K562 (cell line): ENCODE results near the gene ZFR2. TPM values are rescaled to one million over a fixed set of nuclear protein-coding genes. Genes with fewer than 3 reads are reported as not detected.

Source experiments
- ATAC-seq: fragments of 200-7000 bp; cut with Tn5 transposase; 3 replicates; pipeline ENCODE4 v1.9.1; 2020; ENCODE audit warnings: moderate library complexity
- BruUV-seq: library from RNA; stranded (reverse); fragments of 400-500 nt; replicated peaks from 2 replicates; lab custom pipeline; 2021; lab: Mats Ljungman, UMichigan
- CTCF ChIA-PET: fragments of 300-600 bp; formaldehyde crosslinking; extraction: SDS; loops from one replicate; lab custom pipeline; 2021; ENCODE audit warnings: low intra/inter-chr PET ratio; lab: Yijun Ruan, JAX
- POLR2A ChIA-PET: fragments of 300-600, 350-650 bp; sonication (Branson Sonifier 250); formaldehyde crosslinking; extraction: SDS; loops from one replicate; lab custom pipeline; 2021; ENCODE audit warnings: antibody characterized with exemption, inconsistent platforms; lab: Yijun Ruan, JAX
- DNase-seq, 4 experiments: peaks; one replicate each; pipeline versions ENCODE4 v3.0.0 to v3.0.0-alpha.2; 2011 to 2018; ENCODE audit warnings: low spot score in 3 of 4, mixed read lengths in 3 of 4; ENCODE audit errors: extremely low read depth in 1 of 4
- FAIRE-seq: peaks from 2 replicates; lab custom pipeline; 2011; peaks lifted over from hg19 to GRCh38; lab: Jason Lieb, UNC
- H2AFZ ChIP-seq: 2 replicates; pipeline ENCODE4 v1.6.0; 2011; ENCODE audit warnings: low read depth, low read length, control low read depth, inconsistent platforms
- H3K27ac ChIP-seq: fragments of 200-600 bp; 3 replicates; pipeline ENCODE4 v1.8.0; 2011; ENCODE audit warnings: low read depth, mild to moderate bottlenecking, control low read depth, inconsistent platforms, low read length, moderate library complexity, mixed read lengths; ENCODE audit errors: extremely low read depth
- H3K27me3 ChIP-seq, 2 experiments: fragments of 300-600 bp in 1 of 2; 2 replicates in 1 of 2; 3 replicates in 1 of 2; pipeline versions ENCODE4 v1.6.0 to v1.8.0; 2011; ENCODE audit warnings: inconsistent platforms in 2 of 2, low read length in 2 of 2, mild to moderate bottlenecking in 1 of 2, mixed read lengths in 1 of 2, moderate library complexity in 1 of 2; ENCODE audit not compliant: control insufficient read depth in 2 of 2, insufficient read depth in 2 of 2
- H3K36me3 ChIP-seq: fragments of 300-600 bp; 3 replicates; pipeline ENCODE4 v1.8.0; 2011; ENCODE audit warnings: mild to moderate bottlenecking, low read length, inconsistent platforms; ENCODE audit not compliant: control insufficient read depth, insufficient read depth
- H3K4me1 ChIP-seq, 2 experiments: fragments of 200-600 bp in 1 of 2; replicated peaks in 1 of 2; 2 replicates in 1 of 2; 3 replicates in 1 of 2; pipeline versions ENCODE4 v1.5.1 to v1.8.0; 2011; ENCODE audit warnings: inconsistent platforms in 2 of 2, low read length in 2 of 2, mild to moderate bottlenecking in 1 of 2, mixed read lengths in 1 of 2, moderate library complexity in 1 of 2; ENCODE audit not compliant: control insufficient read depth in 2 of 2, insufficient read depth in 2 of 2
- H3K4me2 ChIP-seq: 2 replicates; pipeline ENCODE4 v1.6.1; 2011; ENCODE audit warnings: low read length, control low read depth, inconsistent platforms, mixed read lengths; ENCODE audit not compliant: insufficient read depth
- H3K4me3 ChIP-seq: fragments of 200-600 bp; sonication (generic), shearing (Covaris generic); 2 replicates; pipeline ENCODE4 v1.5.1; 2016; ENCODE audit warnings: control low read depth, inconsistent platforms
- H3K79me2 ChIP-seq: fragments of 200-600 bp; 3 replicates; pipeline ENCODE4 v1.8.0; 2011; ENCODE audit warnings: low read length, inconsistent platforms; ENCODE audit not compliant: control insufficient read depth, insufficient read depth
- H3K9ac ChIP-seq, 2 experiments: 2 replicates each; pipeline versions ENCODE4 v1.6.0 to v1.6.1; 2011; ENCODE audit warnings: low read depth in 2 of 2, low read length in 2 of 2, control low read depth in 1 of 2, inconsistent platforms in 1 of 2, mild to moderate bottlenecking in 1 of 2, mixed read lengths in 1 of 2; ENCODE audit not compliant: insufficient read depth in 1 of 2
- H3K9me1 ChIP-seq: one replicate; pipeline ENCODE4 v1.6.0; 2011; ENCODE audit warnings: inconsistent platforms, mild to moderate bottlenecking, low read length, moderate library complexity; ENCODE audit not compliant: control insufficient read depth, insufficient read depth
- H3K9me3 ChIP-seq: replicated peaks from 2 replicates; pipeline ENCODE4 v1.5.1; 2011; ENCODE audit warnings: low read depth, low read length, inconsistent platforms; ENCODE audit not compliant: control insufficient read depth, insufficient read depth
- H4K20me1 ChIP-seq: replicated peaks from 2 replicates; pipeline ENCODE4 v1.6.1; 2011; ENCODE audit warnings: low read length, inconsistent platforms, mixed read lengths; ENCODE audit not compliant: control insufficient read depth, insufficient read depth
- DPF2 ChIP-seq: fragments of 450-650 bp; IDR thresholded peaks from 2 replicates; pipeline ENCODE4 v1.6.1; 2016
- KAT8 ChIP-seq: fragments of 450-650 bp; IDR thresholded peaks from 2 replicates; pipeline ENCODE4 v1.6.1; 2016; ENCODE audit warnings: low read depth, mild to moderate bottlenecking
- MNT ChIP-seq, 2 experiments: fragments of 450-650 bp; conservative IDR thresholded peaks; 2 replicates each; pipeline ENCODE4 v1.6.1; 2017; ENCODE audit warnings: mild to moderate bottlenecking in 2 of 2, moderate library complexity in 2 of 2
- PHF20 ChIP-seq: fragments of 450-650 bp; IDR thresholded peaks from 2 replicates; pipeline ENCODE4 v1.6.1; 2018; ENCODE audit not compliant: partially characterized antibody
- RBM15 ChIP-seq: fragments of 200-400 bp; formaldehyde crosslinking; IDR thresholded peaks from 2 replicates; pipeline ENCODE4 v1.6.1; 2018; ENCODE audit warnings: mild to moderate bottlenecking, low read length, moderate library complexity; ENCODE audit not compliant: insufficient read depth
- SFPQ ChIP-seq: fragments of 200-400 bp; formaldehyde crosslinking; IDR thresholded peaks from 2 replicates; pipeline ENCODE4 v1.6.1; 2017; ENCODE audit warnings: mild to moderate bottlenecking, low read depth, low read length, moderate library complexity
- ZBTB34 ChIP-seq: fragments of 250-450 bp; sonication (Bioruptor Pico); IDR thresholded peaks from 2 replicates; pipeline ENCODE4 v1.8.0; 2021; ENCODE audit warnings: mild to moderate bottlenecking, moderate library complexity
- WGBS: fragments of 100-300 bp; shearing (Covaris generic); methylation state at CpG from one replicate; pipeline ENCODE4 v1.1.6; 2016; ENCODE audit warnings: low coverage, mixed read lengths; ENCODE audit not compliant: insufficient coverage; ENCODE audit errors: missing lambda C conversion rate; 5-methylcytosine and 5-hydroxymethylcytosine counted together
- in situ Hi-C: fragments of 300-500 bp; cut with MboI; formaldehyde crosslinking; loops from 4 replicates; pipeline ENCODE4 v1.15.0; 2018; ENCODE audit warnings: inconsistent platforms, mixed read lengths
- intact Hi-C: fragments of 100-400 bp; cut with micrococcal nuclease; formaldehyde crosslinking; loops from 2 replicates; pipeline ENCODE4 v1.14.2; 2022
- polyA plus RNA-seq, 8 experiments: library from polyadenylated mRNA; depleted of rRNA in 4 of 8; stranded (reverse) in 5 of 8; unstranded in 3 of 8; fragments of >200 nt; fragmentation: Nextera tagmentation in 2 of 8; fragmentation: Illumina TruSeq in 1 of 8; extraction: Ambion mirVana in 2 of 8; extraction: Trizol in 1 of 8; gene quantifications; 2 replicates each; pipeline versions ENCODE4 v1.2.1 to v1.2.3, GENCODE V29; 2011 to 2014; ENCODE audit warnings: inconsistent platforms in 1 of 8, missing spikeins in 1 of 8
- total RNA-seq, 7 experiments: library from RNA; depleted of rRNA in 6 of 7; stranded (reverse); fragments of >200 nt in 6 of 7; fragmentation: Illumina TruSeq in 2 of 7; extraction: Trizol in 2 of 7; gene quantifications; 2 replicates each; pipeline versions ENCODE4 v1.2.1 to v1.2.3, GENCODE V29; 2011 to 2021; ENCODE audit warnings: low replicate concordance in 1 of 7

ZFR2 gene
- total and polyA plus RNA-seq, 9 of the 15 experiments (the other 6 are each of a cell fraction or from before 2014, with no cell fraction given): 0.03 to 0.59 (median 0.07) TPM; not detected in 6

- no peak for TF ChIP-seq SFPQ
- no peak for TF ChIP-seq PHF20
- TF ChIP-seq ZBTB34: no peak
- TF ChIP-seq, all 486 proteins: peak for 9
Observed at GRCh38 chr19:3783660-3784584, 84.9 kb downstream of the ZFR2 start (continued).

- TF ChIP-seq DPF2 (no peak), KAT8 (no peak), MNT (conservative IDR thresholded peaks at IDR 0.05) (no peak), RBM15 (no peak)
- Histone ChIP-seq H3K4me1 (peaks cover 0 to 47% of the 10 kb centered on the region in 2 experiments; a peak in 2 of 5 replicates), H2AFZ (no peak overlapping the region), H3K4me3 (no peak overlapping the region), H3K79me2 (peaks cover 18% of the 10 kb centered on the region), H3K9me1 (no peaks in the 10 kb centered on the region), H3K36me3 (peaks cover 28% of the 10 kb centered on the region; the same call in 2 of the 3 replicates), H3K4me2 (no peak overlapping the region), H3K27me3 (no peaks in the 10 kb centered on the region), H3K9ac (no peak overlapping the region), H4K20me1 (no peaks in the 10 kb centered on the region), H3K9me3 (peaks cover 20% of the 10 kb centered on the region), H3K27ac (no peak overlapping the region)
- no TSS peak for BruUV-seq
- in situ Hi-C loops: no loop called here
- ATAC-seq: no peak
- 93% methylated on average over 8 of the region's 13 CpGs for WGBS
- POLR2A ChIA-PET: interaction anchor here (0.9 to 1.1 kb wide), 2 partner anchors 8 to 13 kb away, joined by 3 to 4 read pairs; no protein-coding TSS in a partner anchor
- intact Hi-C loops: loop anchor here (10.0 kb wide), 1 partner anchor 62 kb away; no protein-coding TSS in a partner anchor
- FAIRE-seq: no peak
- CTCF ChIA-PET: no interaction called here
- no peak for DNase-seq
Observed at GRCh38 chr19:3782903-3783302, 85.9 kb downstream of the ZFR2 start.
